SK-N-SH (cell line): ENCODE measurements around the gene PHACTR2. TPM values are rescaled to one million over a fixed set of nuclear protein-coding genes. Genes with fewer than 3 reads are reported as not detected.

ENCODE experiments used
- CTCF ChIA-PET: fragments of 300-600, 350-600 bp; formaldehyde crosslinking; extraction: SDS; loops from one replicate; lab custom pipeline; 2021; lab: Yijun Ruan, JAX
- POLR2A ChIA-PET: fragments of 350-600 bp; sonication (Branson Sonifier 250); formaldehyde crosslinking; extraction: SDS; loops from one replicate; lab custom pipeline; 2020; ENCODE audit warnings: antibody characterized with exemption, inconsistent platforms; lab: Yijun Ruan, JAX
- DNase-seq: peaks from one replicate; pipeline ENCODE4 v3.0.0; 2012
- H2AFZ ChIP-seq: fragments of 200-600 bp; sonication (generic); 2 replicates; pipeline ENCODE4 v1.8.1; 2016; ENCODE audit warnings: antibody characterized with exemption, mild to moderate bottlenecking, low read depth
- H3F3A ChIP-seq: fragments of 200-600 bp; sonication (generic); replicated peaks from 2 replicates; pipeline ENCODE3; 2016; ENCODE audit warnings: antibody characterized with exemption, mild to moderate bottlenecking; ENCODE audit not compliant: insufficient read depth
- H3K27ac ChIP-seq, 2 experiments: fragments of 200-500 bp in 1 of 2; fragments of 200-600 bp in 1 of 2; sonication (Bioruptor generic) in 1 of 2; sonication (generic), shearing (Covaris generic) in 1 of 2; 2 replicates each; pipeline versions ENCODE4 v1.5.1 to v1.6.1; 2014 to 2016; ENCODE audit warnings: low read depth in 2 of 2, inconsistent platforms in 1 of 2, low read length in 1 of 2, mild to moderate bottlenecking in 1 of 2, mixed read lengths in 1 of 2
- H3K27me3 ChIP-seq: fragments of 200-600 bp; sonication (generic), shearing (Covaris generic); 2 replicates; pipeline ENCODE4 v1.6.1; 2016; ENCODE audit warnings: mixed run types; ENCODE audit not compliant: insufficient read depth
- H3K36me3 ChIP-seq, 2 experiments: fragments of 200-500 bp in 1 of 2; fragments of 200-600 bp in 1 of 2; sonication (Bioruptor generic) in 1 of 2; sonication (generic) in 1 of 2; replicated peaks in 1 of 2; 2 replicates each; pipeline versions ENCODE3 to v1.5.1; 2014 to 2016; ENCODE audit warnings: low read length in 1 of 2, mild to moderate bottlenecking in 1 of 2; ENCODE audit not compliant: insufficient read depth in 2 of 2, control insufficient read depth in 1 of 2
- H3K4me1 ChIP-seq, 2 experiments: fragments of 200-500 bp in 1 of 2; fragments of 200-600 bp in 1 of 2; sonication (Bioruptor generic) in 1 of 2; sonication (generic), shearing (Covaris generic) in 1 of 2; 2 replicates each; pipeline versions ENCODE4 v1.5.1 to v1.6.1; 2014 to 2016; ENCODE audit warnings: low read depth in 1 of 2, low read length in 1 of 2, mixed run types in 1 of 2; ENCODE audit not compliant: insufficient read depth in 2 of 2, control insufficient read depth in 1 of 2
- H3K4me2 ChIP-seq: fragments of 200-600 bp; sonication (generic), shearing (Covaris generic); 2 replicates; pipeline ENCODE4 v1.6.1; 2017; ENCODE audit warnings: mixed run types
- H3K4me3 ChIP-seq, 2 experiments: fragments of 200-500 bp in 1 of 2; fragments of 200-600 bp in 1 of 2; sonication (Bioruptor generic) in 1 of 2; sonication (generic), shearing (Covaris generic) in 1 of 2; 2 replicates each; pipeline versions ENCODE4 v1.5.1 to v1.8.1; 2014 to 2016; ENCODE audit warnings: low read depth in 2 of 2, inconsistent platforms in 1 of 2, low read length in 1 of 2, mild to moderate bottlenecking in 1 of 2, mixed read lengths in 1 of 2, moderate library complexity in 1 of 2
- H3K79me2 ChIP-seq: fragments of 200-600 bp; sonication (generic); 2 replicates; pipeline ENCODE4 v1.8.1; 2017; ENCODE audit warnings: mild to moderate bottlenecking; ENCODE audit not compliant: insufficient read depth
- H3K9ac ChIP-seq: fragments of 200-600 bp; sonication (generic); 2 replicates; pipeline ENCODE4 v1.6.1; 2017; ENCODE audit warnings: mixed run types
- H3K9me2 ChIP-seq: fragments of 200-600 bp; sonication (generic); 2 replicates; pipeline ENCODE4 v1.6.1; 2017; ENCODE audit warnings: mixed run types
- H3K9me3 ChIP-seq: fragments of 200-600 bp; sonication (generic); 2 replicates; pipeline ENCODE4 v1.6.1; 2017; ENCODE audit warnings: mixed run types, mild to moderate bottlenecking, moderate library complexity
- H4K20me1 ChIP-seq: fragments of 200-600 bp; sonication (generic); 2 replicates; pipeline ENCODE4 v1.6.1; 2017; ENCODE audit warnings: mild to moderate bottlenecking, mixed run types; ENCODE audit not compliant: insufficient read depth
- GABPA ChIP-seq: IDR thresholded peaks from 2 replicates; pipeline ENCODE4 v1.4.0; 2012; ENCODE audit warnings: low read depth, mild to moderate bottlenecking
- JUND ChIP-seq: IDR thresholded peaks from 2 replicates; pipeline ENCODE4 v1.4.0; 2012
- MXI1 ChIP-seq: IDR thresholded peaks from 2 replicates; pipeline ENCODE4 v1.6.1; 2012; ENCODE audit warnings: mild to moderate bottlenecking, low read depth, low read length, improper control_type of control experiment
- RCOR1 ChIP-seq: fragments of 150-350 bp; IDR thresholded peaks from 2 replicates; pipeline ENCODE4 v1.6.1; 2017; ENCODE audit warnings: antibody characterized with exemption, low read length
- TAF1 ChIP-seq: IDR thresholded peaks from 2 replicates; pipeline ENCODE4 v1.6.1; 2012; ENCODE audit warnings: low read depth, mild to moderate bottlenecking, low read length, moderate library complexity, borderline replicate concordance
- USF2 ChIP-seq: fragments of 150-350 bp; IDR thresholded peaks from 2 replicates; pipeline ENCODE4 v1.6.1; 2017; ENCODE audit warnings: antibody characterized with exemption, low read length, low read depth, borderline replicate concordance
- WGBS: methylation state at CpG from one replicate; pipeline ENCODE4 v1.1.6; 2017; ENCODE audit warnings: low lambda C conversion rate; 5-methylcytosine and 5-hydroxymethylcytosine counted together
- polyA plus RNA-seq, 3 experiments: library from polyadenylated mRNA; depleted of rRNA; stranded (reverse); fragments of >200 nt; gene quantifications; 2 replicates each; pipeline ENCODE4 v1.2.3, GENCODE V29; 2012
- TF ChIP-seq, protein P1 (sequence below): IDR thresholded peaks from 2 replicates; pipeline ENCODE4; 2012
- TF ChIP-seq, protein P2 (sequence below): fragments of 200-600 bp; sonication (generic); IDR thresholded peaks from 2 replicates; pipeline ENCODE4 v1.6.1; 2017; ENCODE audit warnings: antibody characterized with exemption, mild to moderate bottlenecking, moderate library complexity

PHACTR2 gene
- polyA plus RNA-seq, 1 of the 3 experiments (the other 2 are of a cell fraction): 5.0 TPM

- no peak for TF ChIP-seq JUND
- TF ChIP-seq GABPA: no peak
Observed at GRCh38 chr6:143739341-143739851, 61.6 kb downstream of the PHACTR2 start (continued).

- Histone ChIP-seq H3K27me3 (no peaks in the 10 kb centered on the region), H3K27ac (no peak overlapping the region), H4K20me1 (no peaks in the 10 kb centered on the region), H3K9me2 (no peaks in the 10 kb centered on the region), H3K36me3 (no peaks in the 10 kb centered on the region), H3F3A (no peaks in the 10 kb centered on the region), H3K4me3 (no peak overlapping the region), H3K4me2 (no peak overlapping the region), H3K4me1 (peaks cover 0 to 3% of the 10 kb centered on the region in 2 experiments; a peak in 2 of 4 replicates), H3K79me2 (no peaks in the 10 kb centered on the region; the same call in 1 of the 2 replicates), H3K9me3 (no peaks in the 10 kb centered on the region), H2AFZ (no peak overlapping the region), H3K9ac (no peak overlapping the region)
- ChIA-PET POLR2A (no interaction called here), CTCF (no interaction called here)
- no peak for DNase-seq
- WGBS: 94% methylated on average over 2 of the region's 2 CpGs
- TF ChIP-seq USF2: no peak
- TF ChIP-seq RCOR1: no peak
- TF ChIP-seq, protein P1, sequence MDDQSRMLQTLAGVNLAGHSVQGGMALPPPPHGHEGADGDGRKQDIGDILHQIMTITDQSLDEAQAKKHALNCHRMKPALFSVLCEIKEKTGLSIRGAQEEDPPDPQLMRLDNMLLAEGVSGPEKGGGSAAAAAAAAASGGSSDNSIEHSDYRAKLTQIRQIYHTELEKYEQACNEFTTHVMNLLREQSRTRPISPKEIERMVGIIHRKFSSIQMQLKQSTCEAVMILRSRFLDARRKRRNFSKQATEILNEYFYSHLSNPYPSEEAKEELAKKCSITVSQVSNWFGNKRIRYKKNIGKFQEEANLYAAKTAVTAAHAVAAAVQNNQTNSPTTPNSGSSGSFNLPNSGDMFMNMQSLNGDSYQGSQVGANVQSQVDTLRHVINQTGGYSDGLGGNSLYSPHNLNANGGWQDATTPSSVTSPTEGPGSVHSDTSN: no peak
- no peak for TF ChIP-seq MXI1
- TF ChIP-seq TAF1: no peak
Observed at GRCh38 chr6:143740213-143740612, 62.4 kb downstream of the PHACTR2 start.

DNA sequence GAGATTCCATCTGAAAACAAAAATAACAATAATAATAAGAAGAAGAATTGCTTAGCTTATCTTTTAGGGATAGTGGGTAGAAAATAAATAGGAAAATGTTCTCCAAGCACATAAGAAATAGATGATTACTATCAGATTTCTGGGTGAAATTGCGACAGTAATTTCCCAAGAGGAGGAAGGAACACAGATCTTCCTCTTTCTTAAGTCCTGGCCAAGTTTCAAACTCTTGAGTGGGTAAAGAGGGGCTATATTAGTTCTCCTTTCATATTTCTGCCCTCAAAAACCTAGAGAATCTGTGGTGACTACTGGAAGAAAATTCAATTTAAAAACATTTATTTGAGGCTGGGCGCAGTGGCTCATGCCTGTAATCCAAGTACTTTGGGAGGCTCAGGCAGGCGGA lies 63.7 kb downstream of the PHACTR2 start:
- H3K4me2 ChIP-seq: no peak overlapping the region
- WGBS: 91% methylated on average over 3 of the region's 3 CpGs
- H3K9ac ChIP-seq: no peak overlapping the region
- no peaks in the 10 kb centered on the region for H3K27me3 ChIP-seq
- H2AFZ ChIP-seq: no peak overlapping the region
- H3K4me3 ChIP-seq: no peak overlapping the region
- CTCF ChIA-PET: no interaction called here
- TF ChIP-seq, protein P2, sequence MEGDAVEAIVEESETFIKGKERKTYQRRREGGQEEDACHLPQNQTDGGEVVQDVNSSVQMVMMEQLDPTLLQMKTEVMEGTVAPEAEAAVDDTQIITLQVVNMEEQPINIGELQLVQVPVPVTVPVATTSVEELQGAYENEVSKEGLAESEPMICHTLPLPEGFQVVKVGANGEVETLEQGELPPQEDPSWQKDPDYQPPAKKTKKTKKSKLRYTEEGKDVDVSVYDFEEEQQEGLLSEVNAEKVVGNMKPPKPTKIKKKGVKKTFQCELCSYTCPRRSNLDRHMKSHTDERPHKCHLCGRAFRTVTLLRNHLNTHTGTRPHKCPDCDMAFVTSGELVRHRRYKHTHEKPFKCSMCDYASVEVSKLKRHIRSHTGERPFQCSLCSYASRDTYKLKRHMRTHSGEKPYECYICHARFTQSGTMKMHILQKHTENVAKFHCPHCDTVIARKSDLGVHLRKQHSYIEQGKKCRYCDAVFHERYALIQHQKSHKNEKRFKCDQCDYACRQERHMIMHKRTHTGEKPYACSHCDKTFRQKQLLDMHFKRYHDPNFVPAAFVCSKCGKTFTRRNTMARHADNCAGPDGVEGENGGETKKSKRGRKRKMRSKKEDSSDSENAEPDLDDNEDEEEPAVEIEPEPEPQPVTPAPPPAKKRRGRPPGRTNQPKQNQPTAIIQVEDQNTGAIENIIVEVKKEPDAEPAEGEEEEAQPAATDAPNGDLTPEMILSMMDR: no peak
- TF ChIP-seq, all 33 proteins: peak for 0
- Histone ChIP-seq H3K36me3 (no peaks in the 10 kb centered on the region), H3F3A (no peaks in the 10 kb centered on the region), H3K9me3 (no peaks in the 10 kb centered on the region), H3K9me2 (no peaks in the 10 kb centered on the region), H3K79me2 (no peaks in the 10 kb centered on the region), H3K27ac (no peak overlapping the region), H4K20me1 (no peaks in the 10 kb centered on the region), H3K4me1 (no peaks in the 10 kb centered on the region; a peak in 1 of 4 replicates)
- POLR2A ChIA-PET: no interaction called here
- DNase-seq: no peak
